ENCODE measurements around the gene C1S.
"Not testable (repeated sequence)": the region's sequence is repeated elsewhere in the genome, so short reads cannot be mapped to it uniquely, and the experiment has no call there.

The C1S gene

DNA sequence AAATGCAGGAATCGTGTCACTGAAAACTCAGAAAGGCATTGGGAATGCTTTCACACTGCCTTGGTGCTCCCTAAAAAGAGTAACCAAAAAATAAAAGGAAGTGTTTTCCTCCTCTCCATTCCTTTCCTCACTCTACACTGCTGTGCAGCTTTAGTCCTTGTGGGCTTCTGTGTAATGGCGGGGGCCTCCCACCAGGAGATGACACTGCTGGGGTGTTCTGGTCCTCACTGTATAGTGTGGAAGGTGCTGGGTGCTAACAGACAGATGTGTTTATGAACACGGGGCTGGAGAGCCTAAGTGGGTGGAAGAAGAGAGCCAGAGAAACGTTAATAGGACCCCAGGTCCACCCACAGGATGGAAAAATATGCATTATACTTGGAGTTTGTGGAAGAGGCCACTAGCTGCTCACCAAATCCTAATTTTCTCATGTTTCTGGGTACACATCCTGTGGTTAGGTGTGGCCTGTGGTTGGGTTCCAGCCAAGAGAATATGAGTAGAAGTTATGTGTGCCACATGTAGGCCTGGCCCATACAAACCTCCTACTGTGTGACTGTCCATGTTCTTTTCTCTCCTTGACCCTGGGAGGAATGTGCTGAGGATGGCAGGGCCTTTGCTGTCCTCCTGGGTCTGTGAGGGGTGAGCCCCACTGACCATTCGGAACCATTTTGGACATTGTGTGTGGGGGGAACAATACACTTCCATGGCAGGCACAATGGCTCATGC lies 14.0 kb upstream of the C1S start:
- Histone ChIP-seq H3K4me1 (ENCODE audit: control insufficient read depth, insufficient read depth, low read length, poor library complexity, severe bottlenecking) (no peaks in the 10 kb centered on the region), H3K27ac (ENCODE audit: low read depth, low read length, severe bottlenecking) (no peak overlapping the region), H3K36me3 (ENCODE audit: control insufficient read depth, insufficient read depth, low read length) (no peaks in the 10 kb centered on the region), H3K4me3 (ENCODE audit: extremely low read depth, insufficient read depth, low read length, poor library complexity, severe bottlenecking) (no peak overlapping the region), H3K9me3 (ENCODE audit: control insufficient read depth, low read length) (no peaks in the 10 kb centered on the region)
- WGBS, 2 experiments (ENCODE audit: insufficient coverage in 2 of 2), result 83 to 92% methylated on average over 2 to 4 of the region's 5 CpGs

DNA sequence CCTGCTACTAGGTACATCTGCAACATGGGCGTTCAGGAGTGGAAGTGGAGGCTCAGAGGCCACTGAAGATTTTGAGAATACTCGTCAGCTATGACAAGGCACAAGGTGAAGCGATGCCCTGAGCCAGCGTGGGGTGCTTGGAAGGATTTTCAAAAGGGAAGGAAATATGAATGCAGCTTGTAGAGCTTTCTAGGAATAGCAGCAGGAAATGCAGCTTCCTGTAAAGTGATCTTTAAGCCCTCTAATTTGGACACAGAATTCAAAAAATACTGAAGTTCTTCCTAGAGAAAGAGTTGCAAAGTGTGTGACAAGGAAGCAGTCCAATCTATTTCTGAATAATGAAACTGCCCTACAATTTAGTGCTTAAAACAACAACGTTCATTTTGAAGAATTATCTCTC lies 13.2 kb upstream of the C1S start:
- Histone ChIP-seq H3K4me3 (ENCODE audit: extremely low read depth, insufficient read depth, low read length, poor library complexity, severe bottlenecking) (no peak overlapping the region), H3K4me1 (ENCODE audit: control insufficient read depth, insufficient read depth, low read length, poor library complexity, severe bottlenecking) (no peaks in the 10 kb centered on the region), H3K36me3 (ENCODE audit: control insufficient read depth, insufficient read depth, low read length) (no peaks in the 10 kb centered on the region), H3K27ac (ENCODE audit: low read depth, low read length, severe bottlenecking) (no peak overlapping the region), H3K9me3 (ENCODE audit: control insufficient read depth, low read length) (no peaks in the 10 kb centered on the region)
- WGBS, 2 experiments (ENCODE audit: insufficient coverage in 2 of 2), result 94 to 96% methylated on average over 3 to 5 of the region's 5 CpGs

DNA sequence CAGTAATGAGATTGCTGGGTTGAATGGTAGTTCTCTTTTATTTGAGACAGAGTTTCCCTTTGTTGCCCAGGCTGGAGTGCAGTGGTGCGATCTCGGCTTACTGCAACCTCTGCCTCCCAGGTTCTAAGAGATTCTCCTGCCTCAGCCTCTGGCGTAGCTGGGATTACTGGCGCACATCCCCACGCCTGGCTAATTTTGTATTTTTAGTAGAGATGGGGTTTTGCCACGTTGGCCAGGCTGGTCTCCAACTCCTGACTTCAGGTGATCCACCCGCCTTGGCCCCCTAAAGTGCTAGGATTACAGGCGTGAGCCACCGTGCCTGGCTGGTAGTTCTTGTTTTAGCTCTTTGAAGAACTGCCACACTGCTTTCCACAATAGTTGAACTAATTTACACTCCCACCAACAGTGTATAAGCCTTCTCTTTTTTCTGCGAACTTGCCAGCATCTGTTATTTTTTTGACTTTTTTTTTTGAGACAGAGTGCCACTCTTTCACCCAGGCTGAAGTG lies 11.0 kb upstream of the C1S start:
- H3K4me3 ChIP-seq (ENCODE audit: extremely low read depth, insufficient read depth, low read length, poor library complexity, severe bottlenecking); H3K4me1 ChIP-seq (ENCODE audit: control insufficient read depth, insufficient read depth, low read length, poor library complexity, severe bottlenecking); H3K36me3 ChIP-seq (ENCODE audit: control insufficient read depth, insufficient read depth, low read length); H3K9me3 ChIP-seq (ENCODE audit: control insufficient read depth, low read length); H3K27ac ChIP-seq (ENCODE audit: low read depth, low read length, severe bottlenecking): not testable (repeated sequence)
- WGBS, 2 experiments (ENCODE audit: insufficient coverage in 2 of 2), result 84 to 90% methylated on average over 10 of the region's 10 CpGs

DNA sequence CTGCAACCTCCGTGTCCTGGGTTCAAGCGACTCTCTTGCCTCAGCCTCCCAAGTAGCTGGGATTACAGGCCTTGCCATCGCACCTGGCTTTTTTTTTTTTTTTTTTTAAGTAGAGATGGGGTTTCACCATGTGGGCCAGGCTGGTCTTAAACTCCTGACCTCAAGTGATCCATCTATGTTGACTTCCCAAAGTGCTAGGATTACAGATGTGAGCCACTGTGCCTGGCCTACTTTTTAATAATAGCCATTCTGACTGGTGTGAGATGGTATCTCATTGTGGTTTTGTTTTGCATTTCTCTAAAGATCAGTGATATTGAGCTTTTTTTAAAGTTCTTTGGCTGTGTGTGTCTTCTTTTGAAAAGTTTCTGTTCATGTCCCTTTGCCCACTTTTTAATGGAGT lies 10.5 kb upstream of the C1S start:
- not testable (repeated sequence) for H3K9me3 ChIP-seq (ENCODE audit: control insufficient read depth, low read length); H3K4me1 ChIP-seq (ENCODE audit: control insufficient read depth, insufficient read depth, low read length, poor library complexity, severe bottlenecking); H3K27ac ChIP-seq (ENCODE audit: low read depth, low read length, severe bottlenecking); H3K4me3 ChIP-seq (ENCODE audit: extremely low read depth, insufficient read depth, low read length, poor library complexity, severe bottlenecking); H3K36me3 ChIP-seq (ENCODE audit: control insufficient read depth, insufficient read depth, low read length)
- WGBS, 2 experiments (ENCODE audit: insufficient coverage in 2 of 2), result 93% methylated on average over 2 of the region's 3 CpGs; no CpG with 5 or more reads in 1 of the 2 experiments

DNA sequence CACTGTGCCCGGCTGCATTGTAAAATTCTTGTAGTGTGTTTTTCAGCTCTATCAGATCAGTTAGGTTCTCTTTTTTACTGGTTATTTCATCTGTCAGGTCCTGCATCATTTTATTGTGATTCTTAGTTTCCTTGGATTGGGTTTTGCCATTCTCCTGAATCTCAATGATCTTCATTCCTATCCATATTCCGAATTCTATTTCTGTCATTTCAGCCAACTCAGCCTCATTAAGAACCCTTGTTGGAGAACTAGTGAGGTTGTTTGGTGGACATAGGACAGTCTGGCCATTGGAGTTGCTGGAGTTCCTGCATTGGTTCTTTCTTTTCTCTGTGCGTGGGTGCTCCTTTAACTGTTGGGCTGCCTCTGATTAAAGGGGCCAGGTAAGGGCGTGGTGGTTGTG lies 5.6 kb upstream of the C1S start:
- no peaks in the 10 kb centered on the region for H3K4me1 ChIP-seq (ENCODE audit: control insufficient read depth, insufficient read depth, low read length, poor library complexity, severe bottlenecking)
- H3K9me3 ChIP-seq (ENCODE audit: control insufficient read depth, low read length), result no peaks in the 10 kb centered on the region
- no peak overlapping the region for H3K27ac ChIP-seq (ENCODE audit: low read depth, low read length, severe bottlenecking)
- WGBS, 2 experiments (ENCODE audit: insufficient coverage in 2 of 2), result 83% methylated on average over 2 of the region's 4 CpGs; no CpG with 5 or more reads in 1 of the 2 experiments
- no peaks in the 10 kb centered on the region for H3K36me3 ChIP-seq (ENCODE audit: control insufficient read depth, insufficient read depth, low read length)
- H3K4me3 ChIP-seq (ENCODE audit: extremely low read depth, insufficient read depth, low read length, poor library complexity, severe bottlenecking), result no peak overlapping the region

DNA sequence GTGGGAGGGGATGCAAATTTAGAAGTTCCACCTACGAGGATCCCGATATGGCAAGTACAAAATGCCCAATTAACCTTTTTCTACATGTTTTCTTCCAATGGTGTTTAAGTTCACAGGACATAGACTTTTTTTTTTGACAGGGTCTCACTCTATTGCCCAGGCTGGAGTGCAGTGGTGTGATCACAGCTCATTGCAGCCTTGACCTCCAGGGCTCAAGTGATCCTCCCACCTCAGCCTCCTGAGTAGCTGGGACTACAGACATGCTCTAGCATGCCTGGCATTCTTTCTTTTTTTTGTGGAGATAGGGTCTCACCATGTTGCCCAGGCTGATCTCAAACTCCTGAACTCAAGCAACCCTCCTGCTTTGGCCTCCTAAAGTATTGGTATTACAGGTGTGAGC lies 4.8 kb upstream of the C1S start:
- H3K4me1 ChIP-seq (ENCODE audit: control insufficient read depth, insufficient read depth, low read length, poor library complexity, severe bottlenecking); H3K36me3 ChIP-seq (ENCODE audit: control insufficient read depth, insufficient read depth, low read length); H3K4me3 ChIP-seq (ENCODE audit: extremely low read depth, insufficient read depth, low read length, poor library complexity, severe bottlenecking); H3K9me3 ChIP-seq (ENCODE audit: control insufficient read depth, low read length); H3K27ac ChIP-seq (ENCODE audit: low read depth, low read length, severe bottlenecking): not testable (repeated sequence)
- WGBS, 2 experiments (ENCODE audit: insufficient coverage in 2 of 2), result no CpG with 5 or more reads among the region's 2 CpGs

DNA sequence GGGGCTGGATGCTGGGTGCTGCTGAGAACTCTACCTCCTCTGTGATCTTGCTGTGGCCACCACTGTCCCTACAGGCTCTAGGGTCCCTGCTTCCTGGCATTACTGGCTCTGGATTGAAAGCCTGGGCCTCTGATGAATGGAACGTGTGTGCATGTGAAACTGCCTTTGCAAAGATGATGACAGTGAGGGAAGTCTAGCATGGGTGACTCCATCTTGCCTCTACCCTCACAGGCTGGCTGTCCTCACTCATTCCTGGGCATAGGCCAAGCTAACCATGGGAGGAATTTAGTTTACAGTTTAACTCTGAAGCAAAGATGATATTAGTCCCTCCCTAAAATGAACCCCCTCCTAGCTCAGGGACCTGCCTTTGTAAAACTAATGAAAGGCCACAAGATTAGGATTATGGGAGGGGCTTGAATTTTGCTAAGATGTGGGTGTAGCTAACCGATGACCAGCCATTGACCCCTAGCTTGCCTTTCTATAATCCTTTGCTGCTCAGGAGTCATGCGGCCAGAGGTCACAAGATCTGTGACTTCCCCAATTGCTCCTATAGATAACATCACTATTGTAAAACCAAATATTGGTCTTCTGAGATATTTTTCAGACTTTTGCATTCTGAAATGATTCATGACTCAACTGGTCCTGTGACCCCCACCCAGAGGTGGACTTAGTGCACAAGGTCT lies 2.2 kb upstream of the C1S start:
- H3K4me1 ChIP-seq (ENCODE audit: control insufficient read depth, insufficient read depth, low read length, poor library complexity, severe bottlenecking), result no peaks in the 10 kb centered on the region
- no peak overlapping the region for H3K27ac ChIP-seq (ENCODE audit: low read depth, low read length, severe bottlenecking)
- H3K4me3 ChIP-seq (ENCODE audit: extremely low read depth, insufficient read depth, low read length, poor library complexity, severe bottlenecking), result no peak overlapping the region
- 75 to 100% methylated on average over 1 to 2 of the region's 3 CpGs for WGBS, 2 experiments (ENCODE audit: insufficient coverage in 2 of 2)
- no peaks in the 10 kb centered on the region for H3K9me3 ChIP-seq (ENCODE audit: control insufficient read depth, low read length)
- no peaks in the 10 kb centered on the region for H3K36me3 ChIP-seq (ENCODE audit: control insufficient read depth, insufficient read depth, low read length)

DNA sequence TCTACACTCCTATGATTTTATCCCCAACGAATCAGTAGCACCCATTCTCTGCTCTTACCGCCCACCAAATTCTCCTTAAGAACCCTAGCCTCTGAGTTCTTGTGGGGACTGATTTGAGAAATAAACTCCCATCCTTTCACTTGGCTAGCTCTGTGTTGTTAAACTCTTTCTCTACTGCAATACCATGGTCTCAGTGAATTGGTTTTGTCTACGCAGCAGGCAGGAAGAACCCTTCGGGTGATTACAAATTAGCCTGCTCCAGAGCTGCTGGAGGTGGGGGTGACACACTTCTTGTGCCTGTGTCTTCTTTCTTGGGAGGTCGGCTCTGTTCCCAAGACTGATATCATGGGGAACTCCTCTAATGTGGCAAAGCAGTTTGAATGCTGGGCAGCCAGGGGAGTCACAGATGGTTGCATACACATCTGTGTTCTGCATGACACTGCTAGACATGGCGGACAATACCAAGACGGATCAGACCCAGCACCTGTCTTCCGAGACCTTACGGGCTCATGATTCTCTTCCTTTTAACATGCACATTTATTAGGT lies 1.6 kb upstream of the C1S start:
- H3K36me3 ChIP-seq (ENCODE audit: control insufficient read depth, insufficient read depth, low read length), result no peaks in the 10 kb centered on the region
- WGBS, 2 experiments (ENCODE audit: insufficient coverage in 2 of 2), result 92 to 97% methylated on average over 6 of the region's 9 CpGs

DNA sequence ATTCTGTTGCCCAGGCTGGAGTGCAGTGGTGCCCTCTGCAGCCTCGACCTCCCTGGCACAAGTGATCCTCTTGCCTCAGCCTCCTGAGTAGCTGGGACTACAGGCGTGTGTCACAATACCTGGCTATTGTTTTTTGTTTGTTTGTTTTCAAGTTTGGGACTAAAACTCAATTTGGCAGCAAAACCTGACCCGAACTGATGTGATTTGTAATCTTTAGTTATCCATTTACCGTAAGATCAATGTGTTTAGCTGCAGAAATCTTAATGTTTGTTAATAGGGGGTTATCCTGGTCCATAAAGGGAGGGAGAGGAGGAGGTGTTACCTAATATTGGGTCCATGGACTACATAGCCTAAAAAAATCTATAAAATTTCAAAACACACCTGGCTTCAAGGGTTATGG lies 738 bp upstream of the C1S start:
- no peaks in the 10 kb centered on the region for H3K36me3 ChIP-seq (ENCODE audit: control insufficient read depth, insufficient read depth, low read length)
- H3K4me1 ChIP-seq (ENCODE audit: control insufficient read depth, insufficient read depth, low read length, poor library complexity, severe bottlenecking), result no peaks in the 10 kb centered on the region
- no peak overlapping the region for H3K27ac ChIP-seq (ENCODE audit: low read depth, low read length, severe bottlenecking)
- H3K4me3 ChIP-seq (ENCODE audit: extremely low read depth, insufficient read depth, low read length, poor library complexity, severe bottlenecking), result no peak overlapping the region
- WGBS, 2 experiments (ENCODE audit: insufficient coverage in 2 of 2), result 89% methylated on average over 3 to 4 of the region's 4 CpGs
- no peaks in the 10 kb centered on the region for H3K9me3 ChIP-seq (ENCODE audit: control insufficient read depth, low read length)

More for the DNA sequence above, 1.6 kb upstream of the C1S start:
- Histone ChIP-seq H3K9me3 (ENCODE audit: control insufficient read depth, low read length) (no peaks in the 10 kb centered on the region), H3K27ac (ENCODE audit: low read depth, low read length, severe bottlenecking) (no peak overlapping the region), H3K4me3 (ENCODE audit: extremely low read depth, insufficient read depth, low read length, poor library complexity, severe bottlenecking) (no peak overlapping the region), H3K4me1 (ENCODE audit: control insufficient read depth, insufficient read depth, low read length, poor library complexity, severe bottlenecking) (no peaks in the 10 kb centered on the region)

DNA sequence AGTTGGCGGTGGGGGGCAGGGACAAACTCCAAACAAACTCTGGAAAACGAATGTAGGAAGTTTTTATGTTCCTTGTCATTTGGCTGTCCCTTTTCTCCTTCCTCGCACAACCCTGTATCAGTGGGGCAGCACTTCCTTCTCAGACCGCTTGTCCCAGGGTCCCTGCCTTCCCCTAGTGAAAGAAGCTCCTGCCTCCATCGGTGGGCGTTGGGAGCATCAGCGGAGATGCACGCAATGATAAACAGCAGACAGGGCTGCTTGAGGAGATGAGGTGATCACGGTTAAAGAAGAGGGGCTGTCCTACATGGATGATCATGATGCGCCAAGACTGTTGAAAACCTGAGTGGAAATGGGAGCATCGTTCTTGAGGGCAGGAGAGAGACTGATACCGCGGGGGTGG lies 620 bp downstream of the C1S start:
- Histone ChIP-seq H3K9me3 (ENCODE audit: control insufficient read depth, low read length) (no peaks in the 10 kb centered on the region), H3K4me1 (ENCODE audit: control insufficient read depth, insufficient read depth, low read length, poor library complexity, severe bottlenecking) (no peaks in the 10 kb centered on the region), H3K36me3 (ENCODE audit: control insufficient read depth, insufficient read depth, low read length) (no peaks in the 10 kb centered on the region), H3K4me3 (ENCODE audit: extremely low read depth, insufficient read depth, low read length, poor library complexity, severe bottlenecking) (no peak overlapping the region), H3K27ac (ENCODE audit: low read depth, low read length, severe bottlenecking) (no peak overlapping the region)
- 86 to 89% methylated on average over 11 of the region's 13 CpGs for WGBS, 2 experiments (ENCODE audit: insufficient coverage in 2 of 2)

DNA sequence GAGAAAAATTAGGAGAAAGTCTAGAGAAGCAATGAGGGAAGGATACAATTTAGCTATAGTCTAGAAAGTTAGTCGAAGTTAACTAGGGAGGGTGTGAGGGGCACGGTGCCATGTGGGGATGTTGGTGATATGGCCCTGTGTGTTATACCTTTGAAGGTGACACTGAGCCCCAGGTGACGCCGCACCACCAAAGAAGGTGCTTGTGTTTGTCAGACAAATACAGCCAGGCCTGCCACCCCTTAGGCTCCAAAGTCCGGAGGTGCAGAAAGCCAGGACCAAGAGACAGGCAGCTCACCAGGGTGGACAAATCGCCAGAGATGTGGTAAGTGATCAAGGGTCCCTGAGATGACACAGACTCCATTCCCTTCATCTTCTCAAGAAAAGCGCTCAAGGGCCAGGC lies 1.1 kb downstream of the C1S start:
- Histone ChIP-seq H3K9me3 (ENCODE audit: control insufficient read depth, low read length) (no peaks in the 10 kb centered on the region), H3K27ac (ENCODE audit: low read depth, low read length, severe bottlenecking) (no peak overlapping the region), H3K4me1 (ENCODE audit: control insufficient read depth, insufficient read depth, low read length, poor library complexity, severe bottlenecking) (no peaks in the 10 kb centered on the region), H3K36me3 (ENCODE audit: control insufficient read depth, insufficient read depth, low read length) (no peaks in the 10 kb centered on the region), H3K4me3 (ENCODE audit: extremely low read depth, insufficient read depth, low read length, poor library complexity, severe bottlenecking) (no peak overlapping the region)
- WGBS, 2 experiments (ENCODE audit: insufficient coverage in 2 of 2), result 95% methylated on average over 6 to 7 of the region's 7 CpGs
